SKM-1 (cell line): ENCODE data around the gene OR2Y1.
"Not testable (repeated sequence)": the region's sequence is repeated elsewhere in the genome, so short reads cannot be mapped to it uniquely, and the experiment has no call there.

Source experiments
- DNase-seq: peaks from one replicate; lab custom pipeline; 2025; ENCODE audit not compliant: unreplicated experiment; lab: John Stamatoyannopoulos, UW

Gene OR2Y1

GRCh38 chr5:180739958-180740357, at the start of gene OR2Y1:
OR2Y1 (minus strand) TSS chr5:180740058; CDS start chr5:180740058, 0 bp downstream.
- no peak for DNase-seq

GRCh38 chr5:180788651-180789410, 49.0 kb upstream of the OR2Y1 start:
- DNase-seq = not testable (repeated sequence)

DNA sequence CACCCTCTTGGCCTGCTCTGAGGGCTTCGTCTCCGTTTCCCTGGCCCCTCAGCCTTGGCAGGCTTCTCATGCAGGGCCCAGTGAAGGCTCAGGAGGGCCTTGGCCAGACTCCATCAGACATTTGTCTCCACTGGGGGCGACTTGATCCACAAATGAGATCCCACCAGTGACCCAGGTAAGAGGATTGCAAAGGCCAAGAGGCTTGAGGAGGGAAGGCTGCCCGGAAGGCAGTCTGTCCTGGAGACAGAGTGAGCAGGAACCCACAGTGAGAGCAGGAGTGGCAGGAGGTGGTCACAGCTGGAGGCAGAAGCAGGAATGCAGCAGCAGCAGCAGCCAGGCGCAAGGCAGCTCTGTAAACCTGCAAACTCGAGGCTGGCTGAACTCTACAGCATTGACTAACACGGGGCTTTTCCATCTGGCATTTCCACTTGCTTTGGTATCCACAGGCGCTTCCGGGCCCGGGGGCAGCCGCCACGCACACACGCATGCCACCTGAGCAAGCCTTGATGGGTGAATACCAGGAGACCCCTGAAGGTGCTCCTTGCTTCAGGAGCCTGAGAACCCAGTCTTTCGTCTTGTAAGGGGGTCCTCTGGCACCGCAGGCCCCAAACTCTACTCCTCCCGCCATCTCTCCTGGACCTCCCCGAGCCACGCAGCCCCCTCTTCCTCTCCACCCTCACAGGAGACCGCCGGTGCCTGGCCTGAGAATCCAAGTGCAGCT, 48.0 kb upstream of the OR2Y1 start:
- DNase-seq = no peak

DNA sequence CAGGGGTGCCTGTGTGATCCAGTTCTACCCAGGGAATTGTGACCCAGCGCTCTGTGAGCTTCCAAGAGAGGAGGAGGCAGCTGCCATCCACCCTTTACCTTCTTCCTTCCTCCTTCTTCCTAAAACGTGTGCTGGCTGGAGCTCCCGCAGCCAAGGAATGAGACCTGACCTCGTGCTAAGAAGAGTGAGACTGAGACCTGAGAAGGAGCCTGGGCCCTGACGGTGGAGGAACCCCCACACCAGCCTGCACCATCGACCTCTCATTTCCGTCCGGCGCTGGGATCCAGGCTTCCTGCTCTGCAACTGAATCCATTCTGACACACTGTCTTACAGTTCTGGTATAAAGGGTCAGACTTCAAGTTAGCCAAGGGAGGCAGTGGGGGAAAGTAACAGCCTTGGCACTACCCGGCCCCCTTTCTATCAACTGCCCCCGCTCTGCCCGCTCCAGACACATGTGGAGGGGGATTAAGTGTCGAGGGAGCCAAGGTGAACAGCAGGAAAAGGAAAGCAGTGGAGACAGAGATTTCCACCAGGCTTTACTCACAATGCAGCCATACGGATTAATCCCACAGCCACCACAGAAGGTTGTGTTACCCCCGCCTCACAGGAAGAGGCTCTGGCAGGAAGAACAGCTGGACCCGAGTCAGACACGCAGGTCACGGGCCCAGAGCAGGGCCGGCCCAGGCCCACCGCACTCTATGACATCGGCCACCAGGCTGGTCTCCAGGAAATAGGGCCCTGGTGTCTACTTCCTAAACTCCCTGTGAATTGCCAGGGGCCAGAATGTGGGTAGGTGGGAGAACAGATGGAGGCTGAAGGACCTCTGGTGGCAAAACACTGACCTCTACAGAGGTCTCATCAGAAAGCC, 46.9 kb upstream of the OR2Y1 start:
- no peak for DNase-seq

GRCh38 chr5:180785794-180786221, 46.0 kb upstream of the OR2Y1 start:
- no peak for DNase-seq

- no peak for DNase-seq
These were observed 45.4 kb upstream of the OR2Y1 start for GRCh38 chr5:180785121-180785781.

GRCh38 chr5:180784497-180785097, 44.7 kb upstream of the OR2Y1 start:
- no peak for DNase-seq

GRCh38 chr5:180783340-180784052, 43.6 kb upstream of the OR2Y1 start:
- DNase-seq = no peak

DNA sequence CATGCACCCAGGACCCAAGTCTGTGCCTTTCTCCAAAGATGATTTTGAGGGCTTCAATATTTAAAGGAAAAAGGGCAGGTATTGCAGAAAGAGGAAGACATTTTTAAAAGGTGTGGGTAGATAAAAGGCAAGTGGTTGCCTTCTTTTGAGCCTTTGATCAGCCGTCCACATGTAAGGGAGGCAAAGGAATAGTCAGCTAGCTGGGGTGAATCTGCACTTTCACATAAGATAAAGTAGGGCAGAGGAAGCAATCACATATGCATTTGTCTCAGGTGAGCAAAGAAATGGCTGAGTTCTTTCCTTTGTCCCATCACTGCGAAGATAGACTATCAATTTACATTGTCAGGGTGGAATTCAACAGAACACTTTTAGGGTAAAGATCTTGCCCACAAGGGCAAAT, 42.9 kb upstream of the OR2Y1 start:
- DNase-seq = no peak

GRCh38 chr5:180781900-180782326, 42.1 kb upstream of the OR2Y1 start:
- not testable (repeated sequence) for DNase-seq

GRCh38 chr5:180779985-180780610, 40.2 kb upstream of the OR2Y1 start:
- no peak for DNase-seq

- no peak for DNase-seq
These were observed 37.6 kb upstream of the OR2Y1 start for GRCh38 chr5:180777475-180777874.

DNA sequence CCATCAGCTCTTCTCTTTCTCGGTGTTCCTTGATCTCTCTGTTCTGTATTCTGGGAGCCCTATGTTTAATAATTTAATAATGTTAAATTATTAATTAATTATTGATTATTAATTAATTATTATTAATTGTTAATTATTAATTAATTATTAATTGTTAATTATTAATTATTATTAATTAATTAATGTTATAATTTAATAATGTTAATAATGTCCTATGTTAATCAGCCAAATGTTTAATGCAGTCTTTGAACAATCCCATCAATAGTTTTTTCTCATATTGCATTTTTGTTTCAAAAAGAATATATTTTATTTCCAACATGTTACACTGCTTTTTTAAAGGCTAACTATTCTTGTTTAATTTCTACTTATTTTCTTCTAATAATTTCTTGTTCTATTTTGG, 36.5 kb upstream of the OR2Y1 start:
- no peak for DNase-seq

DNA sequence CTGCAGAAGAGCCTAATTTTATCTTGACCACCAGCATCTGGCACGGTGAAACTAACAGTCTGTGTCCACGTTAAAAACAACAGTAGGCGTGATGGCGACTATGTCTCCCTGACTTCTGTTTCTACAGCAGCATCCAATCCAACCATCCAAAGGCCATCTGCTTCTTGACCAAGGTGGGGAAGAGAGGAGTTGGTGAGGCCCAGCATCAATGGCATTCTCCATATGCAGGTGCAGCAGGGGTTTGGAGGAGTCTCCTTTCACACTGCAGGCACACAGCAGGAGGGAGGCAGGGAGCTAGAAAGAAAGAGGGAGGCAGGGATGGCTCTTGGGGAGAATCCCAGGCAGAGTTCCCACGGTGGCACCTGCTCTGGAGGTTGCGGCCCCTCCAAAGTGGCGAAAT, 35.8 kb upstream of the OR2Y1 start:
- DNase-seq = no peak

GRCh38 chr5:180771839-180772238, 32.0 kb upstream of the OR2Y1 start:
- no peak for DNase-seq

DNA sequence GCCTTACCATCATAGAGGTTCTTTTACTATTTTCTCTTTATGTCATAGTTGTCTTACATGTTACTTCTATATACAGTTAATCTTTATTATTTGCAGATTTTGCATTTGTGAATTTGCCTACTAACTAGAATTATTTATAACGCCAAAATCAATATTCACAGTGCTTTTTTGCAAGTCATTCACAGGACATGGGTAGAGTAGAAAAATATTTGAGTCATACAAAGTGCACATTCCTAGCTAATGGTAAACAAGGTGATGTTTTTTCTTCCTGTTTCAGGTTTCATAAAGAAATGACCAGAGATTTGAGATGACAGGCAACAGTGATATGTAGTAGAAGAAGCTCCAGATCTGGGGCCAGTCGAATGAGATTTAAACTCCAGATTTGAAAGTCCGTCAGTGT, 30.0 kb upstream of the OR2Y1 start:
- no peak for DNase-seq

DNA sequence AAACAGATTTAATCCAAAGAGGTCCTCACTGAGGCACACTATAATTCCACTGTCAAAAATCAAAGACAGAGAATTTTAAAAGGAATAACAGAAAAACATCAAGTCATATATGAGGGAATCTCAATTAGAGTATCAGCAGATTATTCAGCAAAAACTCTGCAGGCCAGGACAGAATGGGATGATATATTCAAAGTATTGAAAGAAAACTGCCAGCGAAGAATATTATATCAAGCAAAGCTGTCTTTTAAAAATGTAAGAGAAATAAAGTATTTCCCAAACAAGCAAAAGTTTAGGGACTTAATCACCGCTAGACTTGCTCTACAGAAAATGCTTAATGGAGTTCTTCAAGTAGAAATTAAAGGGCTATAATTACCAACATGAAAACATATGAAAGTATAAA, 15.7 kb upstream of the OR2Y1 start:
- no peak for DNase-seq

GRCh38 chr5:180744253-180744652, 4.4 kb upstream of the OR2Y1 start:
- DNase-seq = no peak

GRCh38 chr5:180742727-180743126, 2.9 kb upstream of the OR2Y1 start:
- DNase-seq = no peak
